Measurements from ENCODE around the gene TFCP2L1. TPM values are rescaled to one million over a fixed set of nuclear protein-coding genes. Genes with fewer than 3 reads are reported as not detected.

The TFCP2L1 gene
- total RNA-seq, 1 experiment from 2014 or later, result 29.8 TPM

DNA sequence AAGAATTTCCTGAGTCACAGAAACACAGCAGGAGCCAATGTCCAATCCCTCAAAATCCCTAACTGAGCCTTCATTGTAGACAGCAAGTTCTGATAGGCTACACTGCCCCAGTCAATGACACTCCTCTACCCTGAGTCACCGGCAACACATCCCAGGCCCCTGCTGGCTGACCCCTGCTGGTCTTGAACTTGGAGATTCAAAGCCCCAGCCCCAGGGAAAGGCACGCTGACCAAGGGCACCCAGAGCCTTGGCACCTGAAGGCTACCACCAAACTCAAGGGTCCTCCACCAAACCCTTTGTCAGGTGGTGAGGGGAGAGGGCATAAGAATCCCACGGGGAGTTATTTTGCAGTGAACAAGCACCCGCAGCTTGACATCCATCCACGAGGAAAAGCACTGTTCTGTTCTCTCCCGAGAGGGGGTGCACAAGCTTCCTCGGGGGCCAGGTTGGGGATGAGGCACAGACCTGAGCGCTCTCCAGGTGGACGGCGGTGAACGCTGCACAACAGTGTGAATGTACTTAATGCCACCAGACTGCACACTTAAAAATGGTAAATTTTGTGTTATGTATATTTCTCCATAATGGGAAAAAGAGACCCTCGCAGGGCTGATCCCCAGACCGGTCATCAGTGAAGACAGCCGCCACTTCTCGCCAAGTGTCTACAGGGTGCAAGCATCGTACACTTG is 46.9 kb downstream of the TFCP2L1 start:
- no peak overlapping the region for H3K27ac Mint-ChIP-seq (ENCODE audit: unreplicated experiment)

DNA sequence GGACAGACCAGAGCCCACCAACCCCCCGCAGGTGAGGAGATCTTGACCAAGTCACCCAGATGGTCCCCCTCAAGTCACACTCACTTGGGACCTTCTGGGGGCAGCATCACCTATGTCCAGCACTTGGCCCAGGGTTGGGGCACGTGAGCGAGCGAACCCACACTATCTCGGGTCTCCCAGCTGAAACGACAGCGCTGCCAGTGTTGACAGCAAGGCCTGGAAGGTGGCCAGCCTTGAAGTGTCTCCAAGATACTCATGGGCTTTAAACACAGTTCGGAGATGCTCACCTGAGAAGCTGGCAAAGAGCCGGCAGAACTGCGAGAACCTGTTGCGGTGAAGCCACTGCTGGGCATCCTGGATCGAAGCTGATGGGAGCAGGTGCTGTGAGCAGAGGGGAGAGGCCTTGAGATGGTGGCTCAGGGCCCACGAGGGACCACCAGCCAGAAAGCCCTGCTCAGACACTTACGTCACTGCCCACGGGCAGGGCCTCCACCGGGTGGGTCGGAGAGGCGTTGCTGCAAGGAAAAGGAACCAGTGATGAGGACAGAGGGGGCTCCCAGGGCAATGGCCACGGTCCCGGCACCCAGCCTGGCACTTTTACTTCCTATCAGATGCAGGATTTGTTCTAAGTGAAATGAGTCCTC is 47.5 kb downstream of the TFCP2L1 start:
- Mint-ChIP-seq H3K36me3 (ENCODE audit: insufficient read depth, unreplicated experiment) (peaks cover 10% of the 10 kb centered on the region), H3K27ac (ENCODE audit: unreplicated experiment) (no peak overlapping the region), H3K9me3 (ENCODE audit: low read depth, unreplicated experiment) (no peaks in the 10 kb centered on the region), H3K4me3 (ENCODE audit: low read depth, unreplicated experiment) (no peak overlapping the region), H3K27me3 (ENCODE audit: unreplicated experiment) (no peaks in the 10 kb centered on the region), H3K4me1 (ENCODE audit: low read depth, unreplicated experiment) (no peaks in the 10 kb centered on the region)
- intact Hi-C loops (cut with micrococcal nuclease; ENCODE audit: unreplicated experiment), result no loop called here
- BruUV-seq (replicated peaks), result no TSS peak
- TF ChIP-seq, protein P1, sequence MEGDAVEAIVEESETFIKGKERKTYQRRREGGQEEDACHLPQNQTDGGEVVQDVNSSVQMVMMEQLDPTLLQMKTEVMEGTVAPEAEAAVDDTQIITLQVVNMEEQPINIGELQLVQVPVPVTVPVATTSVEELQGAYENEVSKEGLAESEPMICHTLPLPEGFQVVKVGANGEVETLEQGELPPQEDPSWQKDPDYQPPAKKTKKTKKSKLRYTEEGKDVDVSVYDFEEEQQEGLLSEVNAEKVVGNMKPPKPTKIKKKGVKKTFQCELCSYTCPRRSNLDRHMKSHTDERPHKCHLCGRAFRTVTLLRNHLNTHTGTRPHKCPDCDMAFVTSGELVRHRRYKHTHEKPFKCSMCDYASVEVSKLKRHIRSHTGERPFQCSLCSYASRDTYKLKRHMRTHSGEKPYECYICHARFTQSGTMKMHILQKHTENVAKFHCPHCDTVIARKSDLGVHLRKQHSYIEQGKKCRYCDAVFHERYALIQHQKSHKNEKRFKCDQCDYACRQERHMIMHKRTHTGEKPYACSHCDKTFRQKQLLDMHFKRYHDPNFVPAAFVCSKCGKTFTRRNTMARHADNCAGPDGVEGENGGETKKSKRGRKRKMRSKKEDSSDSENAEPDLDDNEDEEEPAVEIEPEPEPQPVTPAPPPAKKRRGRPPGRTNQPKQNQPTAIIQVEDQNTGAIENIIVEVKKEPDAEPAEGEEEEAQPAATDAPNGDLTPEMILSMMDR (IDR thresholded peaks at IDR 0.05; ENCODE audit: unreplicated experiment), result no peak
- CTCF ChIA-PET, result no interaction called here
- no peak for DNase-seq

More for the DNA sequence above, 46.9 kb downstream of the TFCP2L1 start:
- Mint-ChIP-seq H3K27me3 (ENCODE audit: unreplicated experiment) (no peaks in the 10 kb centered on the region), H3K4me3 (ENCODE audit: low read depth, unreplicated experiment) (no peak overlapping the region), H3K36me3 (ENCODE audit: insufficient read depth, unreplicated experiment) (peaks cover 11% of the 10 kb centered on the region), H3K4me1 (ENCODE audit: low read depth, unreplicated experiment) (no peaks in the 10 kb centered on the region), H3K9me3 (ENCODE audit: low read depth, unreplicated experiment) (no peaks in the 10 kb centered on the region)
- BruUV-seq (replicated peaks), result no TSS peak
- DNase-seq, result no peak
- intact Hi-C loops (cut with micrococcal nuclease; ENCODE audit: unreplicated experiment), result no loop called here
- CTCF ChIA-PET, result no interaction called here
- TF ChIP-seq, protein P1 (IDR thresholded peaks at IDR 0.05; ENCODE audit: unreplicated experiment), result no peak

DNA sequence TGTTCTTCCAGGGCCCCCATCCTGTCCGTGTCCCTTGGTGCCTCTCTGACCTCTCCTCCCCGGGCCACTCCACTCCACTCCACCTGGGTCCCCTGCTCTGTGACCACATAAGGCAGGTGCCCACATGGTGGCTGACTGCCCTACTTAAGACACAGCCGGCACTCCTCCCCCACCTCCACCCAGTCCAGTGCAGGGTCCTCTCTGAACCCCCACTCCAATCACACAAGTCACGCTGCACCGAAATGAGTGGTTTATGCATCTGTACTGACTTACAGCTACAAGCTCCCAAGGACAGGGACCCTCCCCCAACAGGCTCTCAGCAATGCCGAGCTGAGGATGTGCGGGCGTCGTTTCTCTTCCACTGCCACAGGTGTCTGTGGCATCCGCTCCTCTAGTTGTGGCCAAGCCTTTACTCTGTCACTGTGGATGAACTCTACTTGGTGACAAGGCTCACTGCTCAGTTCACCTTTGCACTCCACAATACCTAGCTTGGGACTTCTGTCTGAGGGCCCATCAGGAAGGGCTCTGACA is 48.3 kb downstream of the TFCP2L1 start:
- no peaks in the 10 kb centered on the region for H3K4me1 Mint-ChIP-seq (ENCODE audit: low read depth, unreplicated experiment)
- CTCF ChIA-PET, result no interaction called here
- no peak overlapping the region for H3K27ac Mint-ChIP-seq (ENCODE audit: unreplicated experiment)
- no peak for DNase-seq
- H3K36me3 Mint-ChIP-seq (ENCODE audit: insufficient read depth, unreplicated experiment), result peaks cover 9% of the 10 kb centered on the region
- TF ChIP-seq, protein P1 (IDR thresholded peaks at IDR 0.05; ENCODE audit: unreplicated experiment), result no peak
- no peak overlapping the region for H3K4me3 Mint-ChIP-seq (ENCODE audit: low read depth, unreplicated experiment)
- no peaks in the 10 kb centered on the region for H3K27me3 Mint-ChIP-seq (ENCODE audit: unreplicated experiment)
- no TSS peak for BruUV-seq (replicated peaks)
- intact Hi-C loops (cut with micrococcal nuclease; ENCODE audit: unreplicated experiment), result no loop called here
- H3K9me3 Mint-ChIP-seq (ENCODE audit: low read depth, unreplicated experiment), result no peaks in the 10 kb centered on the region

DNA sequence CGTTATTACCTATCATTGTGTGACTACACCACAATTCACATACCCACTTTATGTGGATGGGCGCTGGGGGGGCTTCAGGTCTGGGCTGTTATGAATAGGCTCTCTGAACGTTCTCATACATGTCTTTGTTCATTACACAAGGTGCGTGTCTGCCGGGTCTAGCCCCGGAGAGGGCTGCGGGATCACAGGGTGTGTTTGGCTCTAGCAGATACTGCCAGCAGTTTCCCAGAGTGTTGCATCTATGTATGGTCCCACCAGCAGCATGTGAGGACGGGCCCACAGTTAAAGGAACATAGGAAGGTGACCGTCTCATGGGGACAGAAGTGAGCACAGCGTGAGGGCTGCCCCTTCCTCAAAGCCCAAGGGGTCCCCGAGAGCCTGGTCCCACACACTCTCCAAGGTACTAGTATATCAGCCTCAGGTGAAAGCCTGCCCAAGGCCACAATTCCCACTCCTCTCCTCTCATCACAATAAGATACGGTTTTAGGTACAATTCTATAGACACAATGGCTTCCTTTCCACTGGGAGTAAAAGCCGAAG is 48.8 kb downstream of the TFCP2L1 start:
- Mint-ChIP-seq H3K4me1 (ENCODE audit: low read depth, unreplicated experiment) (no peaks in the 10 kb centered on the region), H3K4me3 (ENCODE audit: low read depth, unreplicated experiment) (no peak overlapping the region), H3K27me3 (ENCODE audit: unreplicated experiment) (no peaks in the 10 kb centered on the region), H3K9me3 (ENCODE audit: low read depth, unreplicated experiment) (no peaks in the 10 kb centered on the region), H3K27ac (ENCODE audit: unreplicated experiment) (no peak overlapping the region), H3K36me3 (ENCODE audit: insufficient read depth, unreplicated experiment) (peaks cover 14% of the 10 kb centered on the region)
- DNase-seq, result no peak
- BruUV-seq (replicated peaks), result no TSS peak
- intact Hi-C loops (cut with micrococcal nuclease; ENCODE audit: unreplicated experiment), result no loop called here
- TF ChIP-seq, protein P1 (IDR thresholded peaks at IDR 0.05; ENCODE audit: unreplicated experiment), result no peak
- CTCF ChIA-PET, result no interaction called here

Measured in Calu3 (cell line).